Heart left ventricle (tissue), 13 donors: ENCODE results near the gene PACRG.

ENCODE experiments used
- POLR2A ChIP-seq, 2 donors: fragments of 450-650 bp; IDR thresholded peaks; one replicate each; pipeline ENCODE4 v1.6.1; 2017; ENCODE audit warnings: antibody characterized with exemption in 2 of 2, mild to moderate bottlenecking in 2 of 2, moderate library complexity in 2 of 2
- TF ChIP-seq, protein P1 (sequence below), 12 donors: fragments of 200-600 bp; sonication (generic) in 4 of 12; IDR thresholded peaks; one replicate each; pipeline versions ENCODE4 v1.5.0 to v1.8.0; 2018 to 2022; ENCODE audit warnings: antibody characterized with exemption in 12 of 12, mild to moderate bottlenecking in 5 of 12
- donor health status: ischemic (EF 13 %, LVEDD 7.1; RV severe dilation, severe dysfunction).
- donor health status: DM: no; HTN: yes; CAD: no.
- donor health status: DM: no; HTN: no; CAD: no.
- donor health status: ischemic (EF 25% LVEDD 6.9; RV normal size, moderate dysfunction).
- donor health status: ischemic (EF 25% LVEDD 5.7; RV mildly dilated, moderate dysfunction).
- donor health status: ischemic (EF 35%, LVEDD 5.7; RV mildly dilated, moderate dysfunction).
- donor health status: nonischemic (EF 11% LVEDD 7.7; RV severe dilation, severe dysfunction).
- donor health status: DM: yes; HTN: yes; CAD: no.
- donor health status: PGD.
- donor health status: ischemic (EF 29% LVEDD 5.4; RV normal size, mild dysfunction).
- donor health status: nonischemic (EF 23%, LVEDD 6.1; RV moderate dilation, normal function).

DNA sequence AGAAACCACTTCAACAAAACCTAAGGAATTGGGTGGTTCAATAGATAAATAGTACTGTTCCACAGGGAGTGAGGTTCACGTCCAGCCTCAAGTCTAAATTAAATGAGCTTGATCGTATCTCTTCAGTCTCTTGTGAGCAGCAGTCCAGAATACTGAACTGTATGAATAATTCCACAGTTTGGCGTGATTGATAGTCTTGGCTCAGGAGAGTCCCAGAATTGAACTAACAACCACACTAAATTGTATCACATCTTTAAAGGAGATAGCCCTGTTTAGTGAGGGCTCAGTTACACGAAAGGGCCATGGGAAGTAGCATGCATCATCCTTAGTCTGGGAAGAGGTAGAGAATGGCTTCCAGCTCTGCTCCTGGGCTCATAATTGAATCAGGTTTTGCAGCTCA, 224.6 kb downstream of the PACRG start:
- TF ChIP-seq, protein P1, sequence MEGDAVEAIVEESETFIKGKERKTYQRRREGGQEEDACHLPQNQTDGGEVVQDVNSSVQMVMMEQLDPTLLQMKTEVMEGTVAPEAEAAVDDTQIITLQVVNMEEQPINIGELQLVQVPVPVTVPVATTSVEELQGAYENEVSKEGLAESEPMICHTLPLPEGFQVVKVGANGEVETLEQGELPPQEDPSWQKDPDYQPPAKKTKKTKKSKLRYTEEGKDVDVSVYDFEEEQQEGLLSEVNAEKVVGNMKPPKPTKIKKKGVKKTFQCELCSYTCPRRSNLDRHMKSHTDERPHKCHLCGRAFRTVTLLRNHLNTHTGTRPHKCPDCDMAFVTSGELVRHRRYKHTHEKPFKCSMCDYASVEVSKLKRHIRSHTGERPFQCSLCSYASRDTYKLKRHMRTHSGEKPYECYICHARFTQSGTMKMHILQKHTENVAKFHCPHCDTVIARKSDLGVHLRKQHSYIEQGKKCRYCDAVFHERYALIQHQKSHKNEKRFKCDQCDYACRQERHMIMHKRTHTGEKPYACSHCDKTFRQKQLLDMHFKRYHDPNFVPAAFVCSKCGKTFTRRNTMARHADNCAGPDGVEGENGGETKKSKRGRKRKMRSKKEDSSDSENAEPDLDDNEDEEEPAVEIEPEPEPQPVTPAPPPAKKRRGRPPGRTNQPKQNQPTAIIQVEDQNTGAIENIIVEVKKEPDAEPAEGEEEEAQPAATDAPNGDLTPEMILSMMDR (IDR thresholded peaks at IDR 0.05), result no peak
- no peak for TF ChIP-seq POLR2A (IDR thresholded peaks at IDR 0.05)
